NCI-H1417 (cell line): Measurements from ENCODE around the gene WNT4.
A peak's percentile ranks its signal among the peaks of the same experiment; 100 is the strongest.

ENCODE experiments used
- DNase-seq, 3 experiments: peaks; one replicate each; lab custom pipeline; 2025; lab: John Stamatoyannopoulos, UW

The WNT4 gene

GRCh38 chr1:22163564-22163963, 20.7 kb upstream of the WNT4 start:
- DNase-seq = peak in 1 of 3 experiments; percentile 13

- peak in 1 of 3 experiments; percentile 3 for DNase-seq
Observed at GRCh38 chr1:22163137-22163536, 20.2 kb upstream of the WNT4 start.

GRCh38 chr1:22159891-22160290, 17.0 kb upstream of the WNT4 start:
- no peak for DNase-seq

GRCh38 chr1:22158654-22159053, 15.8 kb upstream of the WNT4 start:
- DNase-seq = no peak

- DNase-seq = no peak
Observed at GRCh38 chr1:22157359-22157966, 14.6 kb upstream of the WNT4 start.

GRCh38 chr1:22155517-22155916, 12.6 kb upstream of the WNT4 start:
- no peak for DNase-seq

GRCh38 chr1:22154626-22155025, 11.7 kb upstream of the WNT4 start:
- no peak for DNase-seq

GRCh38 chr1:22153660-22154437, 11.0 kb upstream of the WNT4 start:
- DNase-seq = peak in 2 of 3 experiments; percentile 70 to 82

- DNase-seq = no peak
Observed at GRCh38 chr1:22150923-22151322, 8.0 kb upstream of the WNT4 start.

- peak; percentile 38 to 62 (median 55) for DNase-seq
Observed at GRCh38 chr1:22142315-22143064, 407 bp downstream of the WNT4 start.

- peak in 2 of 3 experiments; percentile 58 to 68 for DNase-seq
Observed at GRCh38 chr1:22141554-22142314, 1.2 kb downstream of the WNT4 start.

- DNase-seq = no peak
Observed at GRCh38 chr1:22140694-22141093, 2.2 kb downstream of the WNT4 start.

GRCh38 chr1:22139817-22140216, 3.1 kb downstream of the WNT4 start:
- peak in 1 of 3 experiments; percentile 32 for DNase-seq

GRCh38 chr1:22139066-22139594, 3.8 kb downstream of the WNT4 start:
- peak; percentile 16 to 65 (median 42) for DNase-seq

- DNase-seq = no peak
Observed at GRCh38 chr1:22137004-22137720, 5.7 kb downstream of the WNT4 start.

GRCh38 chr1:22133931-22134324, 9.0 kb downstream of the WNT4 start:
- peak in 1 of 3 experiments; percentile 35 for DNase-seq

- DNase-seq = peak in 1 of 3 experiments; percentile 35
Observed at GRCh38 chr1:22133247-22133930, 9.5 kb downstream of the WNT4 start.

GRCh38 chr1:22132517-22133235, 10.2 kb downstream of the WNT4 start:
- no peak for DNase-seq

- DNase-seq = peak; percentile 59 to 73 (median 60)
Observed at GRCh38 chr1:22131875-22132486, 10.9 kb downstream of the WNT4 start.
